ENCODE measurements around the gene THRB.

THRB gene

DNA sequence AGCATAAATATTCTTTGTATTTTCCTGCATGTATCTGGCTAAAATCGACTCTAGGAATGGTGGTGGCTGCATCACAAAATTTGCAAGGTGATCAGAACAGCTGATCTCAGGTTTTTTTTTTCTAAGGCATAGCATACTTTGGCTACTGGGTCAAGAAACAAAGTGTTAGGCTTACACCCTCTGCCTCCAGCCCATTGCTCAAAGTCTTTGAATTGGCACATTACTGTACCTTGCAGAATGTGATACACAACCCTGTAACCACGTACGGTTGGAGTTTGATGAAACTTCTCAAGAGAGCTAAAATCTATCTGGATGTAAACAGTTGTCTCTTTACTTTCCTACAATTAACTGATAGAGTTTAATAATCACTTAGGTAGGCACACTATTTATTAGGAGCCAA, 188.1 kb downstream of the THRB start:
- no peak overlapping the region for H3K9ac ChIP-seq (ENCODE audit: low read length)
- no peaks in the 10 kb centered on the region for H3K9me3 ChIP-seq (ENCODE audit: low read length)
- no peaks in the 10 kb centered on the region for H3K79me2 ChIP-seq (ENCODE audit: insufficient read depth, low read length)
- no peaks in the 10 kb centered on the region for H3K4me1 ChIP-seq (ENCODE audit: insufficient read depth, low read length, severe bottlenecking)
- H3K27me3 ChIP-seq (ENCODE audit: insufficient read depth, low read length): no peaks in the 10 kb centered on the region
- TF ChIP-seq EZH2 (IDR thresholded peaks at IDR 0.05; ENCODE audit: borderline replicate concordance, low read length): no peak
- TF ChIP-seq, protein P1, sequence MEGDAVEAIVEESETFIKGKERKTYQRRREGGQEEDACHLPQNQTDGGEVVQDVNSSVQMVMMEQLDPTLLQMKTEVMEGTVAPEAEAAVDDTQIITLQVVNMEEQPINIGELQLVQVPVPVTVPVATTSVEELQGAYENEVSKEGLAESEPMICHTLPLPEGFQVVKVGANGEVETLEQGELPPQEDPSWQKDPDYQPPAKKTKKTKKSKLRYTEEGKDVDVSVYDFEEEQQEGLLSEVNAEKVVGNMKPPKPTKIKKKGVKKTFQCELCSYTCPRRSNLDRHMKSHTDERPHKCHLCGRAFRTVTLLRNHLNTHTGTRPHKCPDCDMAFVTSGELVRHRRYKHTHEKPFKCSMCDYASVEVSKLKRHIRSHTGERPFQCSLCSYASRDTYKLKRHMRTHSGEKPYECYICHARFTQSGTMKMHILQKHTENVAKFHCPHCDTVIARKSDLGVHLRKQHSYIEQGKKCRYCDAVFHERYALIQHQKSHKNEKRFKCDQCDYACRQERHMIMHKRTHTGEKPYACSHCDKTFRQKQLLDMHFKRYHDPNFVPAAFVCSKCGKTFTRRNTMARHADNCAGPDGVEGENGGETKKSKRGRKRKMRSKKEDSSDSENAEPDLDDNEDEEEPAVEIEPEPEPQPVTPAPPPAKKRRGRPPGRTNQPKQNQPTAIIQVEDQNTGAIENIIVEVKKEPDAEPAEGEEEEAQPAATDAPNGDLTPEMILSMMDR (IDR thresholded peaks at IDR 0.05; ENCODE audit: low read length): no peak
- no peak overlapping the region for H2AFZ ChIP-seq (ENCODE audit: low read length)
- H3K4me3 ChIP-seq (ENCODE audit: low read depth, low read length, poor library complexity, severe bottlenecking): no peak overlapping the region
- no peaks in the 10 kb centered on the region for H4K20me1 ChIP-seq (ENCODE audit: insufficient read depth, low read length)
- no peak overlapping the region for H3K27ac ChIP-seq (ENCODE audit: low read depth, low read length, poor library complexity, severe bottlenecking)
- H3K36me3 ChIP-seq (ENCODE audit: insufficient read depth, low read length): no peaks in the 10 kb centered on the region
- H3K9me2 ChIP-seq (ENCODE audit: low read depth, low read length): no peaks in the 10 kb centered on the region
- H3K4me2 ChIP-seq (ENCODE audit: low read length): no peak overlapping the region
- no peaks in the 10 kb centered on the region for H3F3A ChIP-seq (ENCODE audit: insufficient read depth, low read length)

DNA sequence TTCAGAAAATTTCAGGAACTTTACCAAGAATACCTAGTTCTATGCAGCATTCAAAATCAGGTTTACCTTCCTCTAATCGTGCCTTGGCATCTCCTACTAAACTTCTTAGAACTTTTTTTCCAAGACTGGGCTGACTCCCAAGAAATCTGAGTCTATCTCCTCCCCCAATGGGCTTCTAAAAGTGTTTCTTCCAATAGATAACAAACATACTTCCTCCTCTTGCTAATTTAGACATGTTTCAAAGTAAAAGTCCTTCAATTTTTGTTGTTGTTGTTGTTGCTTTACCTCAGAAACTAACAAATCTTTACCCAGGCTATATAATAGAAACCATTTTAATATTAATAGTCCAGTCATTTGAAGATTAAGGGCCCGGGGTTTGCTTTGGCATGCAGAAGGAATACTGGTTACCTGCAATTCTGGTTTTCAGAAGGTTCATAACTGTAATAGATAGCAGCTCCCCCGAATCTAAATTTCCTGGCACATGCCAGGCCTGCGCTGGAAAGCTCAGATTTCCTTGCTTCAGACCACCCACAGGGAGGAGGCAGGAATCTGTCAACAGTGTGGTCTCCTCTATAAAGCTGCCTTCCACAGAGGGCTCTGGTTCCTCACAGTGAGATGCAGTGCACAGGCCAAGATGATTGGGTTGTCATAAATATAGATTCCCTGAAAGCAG, 188.7 kb downstream of the THRB start:
- H3K4me2 ChIP-seq (ENCODE audit: low read length): no peak overlapping the region
- TF ChIP-seq, protein P1 (IDR thresholded peaks at IDR 0.05; ENCODE audit: low read length): no peak
- no peak for TF ChIP-seq EZH2 (IDR thresholded peaks at IDR 0.05; ENCODE audit: borderline replicate concordance, low read length)

DNA sequence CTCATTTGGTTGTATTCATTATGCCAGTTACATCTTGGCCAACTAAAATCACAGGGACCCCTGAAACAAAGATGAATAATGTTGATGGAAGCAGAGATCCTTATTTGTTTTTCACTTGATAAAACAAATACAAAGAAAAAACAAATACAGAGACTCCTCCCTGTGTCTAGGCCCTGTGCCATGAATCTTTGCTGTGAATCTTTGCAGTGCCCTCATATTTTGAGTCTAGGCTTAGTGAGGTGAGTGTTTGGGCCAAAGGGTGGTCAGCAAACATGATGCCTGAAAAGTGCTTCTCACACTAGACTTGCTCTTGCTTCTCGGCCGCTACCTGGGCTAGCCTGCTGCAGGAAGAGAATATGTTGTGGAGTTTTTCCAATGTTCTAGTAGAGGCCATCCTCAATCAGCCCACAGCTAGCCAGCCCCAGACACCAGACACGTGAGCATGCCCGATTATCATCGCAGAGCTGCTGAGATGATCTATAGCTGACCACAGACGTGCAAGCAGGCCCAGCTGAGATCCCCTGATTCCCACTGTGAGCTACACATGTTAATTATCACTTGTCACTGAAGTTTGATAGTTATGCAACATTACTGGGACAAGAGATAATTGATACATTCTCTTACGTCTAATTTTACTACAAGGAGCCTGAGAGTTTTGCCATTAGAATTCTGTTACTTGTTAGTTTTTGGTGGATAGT, 191.4 kb downstream of the THRB start:
- no peaks in the 10 kb centered on the region for H3K27me3 ChIP-seq (ENCODE audit: insufficient read depth, low read length)
- H3F3A ChIP-seq (ENCODE audit: insufficient read depth, low read length): no peaks in the 10 kb centered on the region
- no peak overlapping the region for H3K9ac ChIP-seq (ENCODE audit: low read length)
- H3K79me2 ChIP-seq (ENCODE audit: insufficient read depth, low read length): no peaks in the 10 kb centered on the region
- no peak overlapping the region for H2AFZ ChIP-seq (ENCODE audit: low read length)
- no peak overlapping the region for H3K27ac ChIP-seq (ENCODE audit: low read depth, low read length, poor library complexity, severe bottlenecking)
- no peaks in the 10 kb centered on the region for H4K20me1 ChIP-seq (ENCODE audit: insufficient read depth, low read length)
- no peak overlapping the region for H3K4me3 ChIP-seq (ENCODE audit: low read depth, low read length, poor library complexity, severe bottlenecking)
- no peaks in the 10 kb centered on the region for H3K9me3 ChIP-seq (ENCODE audit: low read length)
- no peaks in the 10 kb centered on the region for H3K9me2 ChIP-seq (ENCODE audit: low read depth, low read length)
- H3K36me3 ChIP-seq (ENCODE audit: insufficient read depth, low read length): no peaks in the 10 kb centered on the region
- TF ChIP-seq, protein P1 (IDR thresholded peaks at IDR 0.05; ENCODE audit: low read length): no peak
- TF ChIP-seq EZH2 (IDR thresholded peaks at IDR 0.05; ENCODE audit: borderline replicate concordance, low read length): no peak
- H3K4me1 ChIP-seq (ENCODE audit: insufficient read depth, low read length, severe bottlenecking): no peaks in the 10 kb centered on the region
- H3K4me2 ChIP-seq (ENCODE audit: low read length): no peak overlapping the region

More for the DNA sequence above, 188.7 kb downstream of the THRB start:
- Histone ChIP-seq H3F3A (ENCODE audit: insufficient read depth, low read length) (no peaks in the 10 kb centered on the region), H3K9me3 (ENCODE audit: low read length) (no peaks in the 10 kb centered on the region), H3K9ac (ENCODE audit: low read length) (no peak overlapping the region), H3K36me3 (ENCODE audit: insufficient read depth, low read length) (no peaks in the 10 kb centered on the region), H3K4me3 (ENCODE audit: low read depth, low read length, poor library complexity, severe bottlenecking) (no peak overlapping the region), H2AFZ (ENCODE audit: low read length) (no peak overlapping the region), H4K20me1 (ENCODE audit: insufficient read depth, low read length) (no peaks in the 10 kb centered on the region), H3K27ac (ENCODE audit: low read depth, low read length, poor library complexity, severe bottlenecking) (no peak overlapping the region), H3K9me2 (ENCODE audit: low read depth, low read length) (no peaks in the 10 kb centered on the region), H3K4me1 (ENCODE audit: insufficient read depth, low read length, severe bottlenecking) (no peaks in the 10 kb centered on the region), H3K27me3 (ENCODE audit: insufficient read depth, low read length) (no peaks in the 10 kb centered on the region), H3K79me2 (ENCODE audit: insufficient read depth, low read length) (no peaks in the 10 kb centered on the region)
